GM18909 (cell line): Measurements from ENCODE around the gene GMFB.

Source experiments
- ATAC-seq: cut with Tn5 transposase; IDR thresholded peaks from one replicate; pipeline ENCODE4 v1.9.1; 2021; ENCODE audit warnings: mild to moderate bottlenecking; ENCODE audit not compliant: unreplicated experiment, poor library complexity

GMFB gene

DNA sequence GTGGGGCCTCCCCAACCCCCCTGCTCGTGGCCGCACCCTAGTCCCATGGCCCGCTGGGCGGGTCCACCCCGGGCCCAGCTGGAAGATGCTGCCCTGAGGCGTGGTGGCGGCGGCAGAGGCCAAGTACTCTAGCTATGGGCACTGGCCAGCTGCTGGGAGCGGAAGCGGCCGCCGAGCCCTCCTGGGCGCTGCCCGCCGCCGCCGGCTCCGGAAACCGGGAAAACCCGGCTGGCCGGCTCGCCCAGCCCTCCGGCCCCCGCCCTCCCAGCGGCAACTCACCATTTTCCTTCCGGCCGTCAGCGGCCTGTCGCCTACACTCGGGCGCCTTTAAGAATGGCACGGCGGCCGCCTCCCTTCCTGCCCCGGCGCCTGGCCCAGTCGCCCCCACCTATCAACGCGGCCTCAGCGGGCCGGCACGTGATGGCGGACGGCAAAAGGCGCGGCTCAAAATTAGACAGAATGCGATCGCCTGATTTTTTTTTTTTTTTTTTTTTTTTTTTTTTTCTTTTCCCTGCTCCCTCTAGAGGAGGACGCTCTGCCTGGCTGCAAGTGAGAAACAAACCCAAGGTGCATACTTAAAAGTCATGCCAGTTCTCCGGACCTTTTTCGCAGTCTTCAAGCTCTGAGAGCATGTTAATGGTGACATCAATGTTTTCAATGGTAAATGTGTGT lies at the start of gene GMFB:
Gene GMFB (minus strand): TSS at position 335 of the 672 bp plus-strand sequence. CDS start 53 bp downstream, at position 282.
- ATAC-seq = peak; percentile 89

- no peak for ATAC-seq
These were observed 49.3 kb upstream of the GMFB start for GRCh38 chr14:54538055-54538454.

GRCh38 chr14:54537651-54538050 lies 48.9 kb upstream of the GMFB start:
- no peak for ATAC-seq

- ATAC-seq = no peak
These were observed 46.9 kb upstream of the GMFB start for GRCh38 chr14:54535646-54536045.

DNA sequence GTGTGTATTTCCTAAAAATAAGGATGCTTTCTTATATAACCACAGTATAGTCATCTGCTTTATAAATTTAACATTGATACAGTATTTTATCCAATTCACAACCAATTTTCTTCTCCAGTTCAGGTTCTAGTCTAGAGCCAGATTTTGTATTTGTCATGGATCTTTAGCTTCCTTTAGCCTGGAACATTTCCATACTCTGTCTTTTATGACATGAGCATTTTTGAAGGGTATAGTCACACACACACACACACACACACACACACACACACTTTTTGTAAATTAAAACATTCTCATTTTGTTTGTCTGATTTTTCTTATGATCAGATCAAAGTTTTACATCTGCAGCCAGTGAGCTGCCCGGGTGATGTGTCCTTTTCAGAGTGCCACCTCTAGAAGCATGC lies 46.3 kb upstream of the GMFB start:
- no peak for ATAC-seq

- ATAC-seq = peak; percentile 12
These were observed 44.3 kb upstream of the GMFB start for GRCh38 chr14:54533100-54533499.

DNA sequence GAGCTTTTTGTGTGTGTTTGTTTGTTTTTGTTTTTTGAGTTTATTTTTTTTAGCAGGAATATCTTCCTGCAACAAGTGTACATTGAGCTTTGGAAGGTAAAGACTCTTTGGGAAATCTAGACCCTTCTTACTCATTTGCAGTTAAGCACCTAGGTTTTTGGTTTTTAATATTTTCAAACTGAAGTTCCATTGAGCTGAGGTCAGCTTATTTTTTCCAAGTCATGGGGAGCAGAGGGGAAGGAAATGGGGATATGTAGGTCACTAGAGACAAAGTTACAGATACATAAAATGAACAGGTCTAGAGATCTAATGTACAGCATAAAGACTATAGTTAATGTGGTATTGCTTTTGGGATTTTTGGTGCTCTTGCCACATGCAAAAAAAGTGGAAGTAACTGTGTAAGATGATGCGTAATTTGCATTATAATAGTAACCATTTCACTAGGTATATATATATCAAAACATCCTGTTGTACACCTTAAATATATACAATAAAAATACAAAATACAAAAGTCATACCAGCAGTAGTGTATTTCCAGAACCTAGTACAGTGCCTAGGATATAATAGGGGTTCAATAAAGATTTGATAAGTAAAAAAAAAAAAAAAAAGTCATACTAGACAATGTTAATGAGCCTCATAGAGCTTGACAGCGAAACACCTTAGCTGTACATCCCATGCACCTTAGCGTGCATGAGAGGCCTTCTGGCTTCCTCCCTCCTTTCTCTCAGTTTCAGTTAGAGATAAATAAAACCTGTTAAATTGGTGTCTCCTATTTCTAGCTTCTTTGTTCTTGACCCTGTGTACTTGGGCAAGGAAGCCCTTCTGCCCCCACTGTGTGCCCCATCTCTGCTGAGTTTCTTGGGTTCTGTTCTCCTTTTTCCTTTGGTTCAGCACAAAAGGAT lies 43.6 kb upstream of the GMFB start:
- ATAC-seq = peak; percentile 94

DNA sequence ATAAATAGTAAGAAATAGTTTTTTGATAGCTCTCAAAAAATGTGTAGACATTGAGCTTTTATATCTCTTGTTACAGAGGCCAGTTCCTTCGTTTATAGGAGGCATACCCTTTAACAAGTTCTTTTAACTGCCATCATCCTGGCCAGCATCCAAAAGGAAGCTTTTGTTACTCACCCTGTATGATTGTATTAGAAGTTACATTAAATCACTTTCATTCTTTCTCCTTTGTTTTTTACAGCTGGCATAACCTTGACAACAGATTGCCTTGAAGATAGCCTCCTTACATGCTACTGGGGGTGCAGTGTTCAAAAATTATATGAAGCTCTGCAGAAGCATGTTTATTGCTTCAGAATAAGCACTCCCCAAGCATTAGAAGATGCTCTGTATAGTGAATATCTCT lies 41.0 kb upstream of the GMFB start:
- ATAC-seq = no peak

- ATAC-seq = no peak
These were observed 40.2 kb upstream of the GMFB start for GRCh38 chr14:54528973-54529372.

- ATAC-seq = no peak
These were observed 35.6 kb upstream of the GMFB start for GRCh38 chr14:54524410-54524809.

DNA sequence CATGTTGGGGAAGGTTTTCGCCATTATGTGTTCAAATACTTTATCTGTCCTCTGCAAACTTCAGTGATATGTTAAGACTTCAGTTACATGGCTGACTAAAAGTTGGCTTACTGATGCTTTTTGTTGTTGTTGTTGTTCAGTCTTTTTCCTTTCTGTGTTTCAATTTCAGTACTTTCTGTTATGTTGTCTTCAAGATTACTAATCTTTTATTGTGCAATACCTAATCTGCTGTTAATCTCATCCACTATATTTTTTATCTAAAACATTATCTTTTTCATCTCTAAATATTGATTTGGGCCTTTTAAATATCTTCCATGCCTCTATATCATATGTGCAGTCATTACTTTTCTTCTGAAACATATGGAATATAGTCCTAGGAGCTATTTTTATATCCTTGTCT lies 27.9 kb upstream of the GMFB start:
- no peak for ATAC-seq

DNA sequence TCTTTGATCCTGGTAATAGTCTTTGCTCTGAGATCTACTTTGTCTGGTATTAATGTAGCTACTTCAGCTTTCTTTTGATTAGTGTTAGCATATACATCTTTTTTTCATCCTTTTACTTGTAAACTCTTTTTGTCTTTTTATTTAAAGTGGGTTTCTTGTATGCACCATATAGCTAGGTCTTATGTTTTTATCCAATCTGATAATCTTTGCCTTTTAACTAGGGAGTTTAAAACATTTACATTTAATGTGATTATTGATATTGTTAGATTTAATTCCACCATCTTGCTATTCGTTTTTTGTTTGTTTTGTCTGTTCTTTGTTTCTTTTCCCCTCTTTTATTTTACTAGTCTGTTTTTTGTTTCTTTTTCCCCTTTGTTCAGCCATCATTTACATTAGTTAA lies 26.9 kb upstream of the GMFB start:
- ATAC-seq = no peak

DNA sequence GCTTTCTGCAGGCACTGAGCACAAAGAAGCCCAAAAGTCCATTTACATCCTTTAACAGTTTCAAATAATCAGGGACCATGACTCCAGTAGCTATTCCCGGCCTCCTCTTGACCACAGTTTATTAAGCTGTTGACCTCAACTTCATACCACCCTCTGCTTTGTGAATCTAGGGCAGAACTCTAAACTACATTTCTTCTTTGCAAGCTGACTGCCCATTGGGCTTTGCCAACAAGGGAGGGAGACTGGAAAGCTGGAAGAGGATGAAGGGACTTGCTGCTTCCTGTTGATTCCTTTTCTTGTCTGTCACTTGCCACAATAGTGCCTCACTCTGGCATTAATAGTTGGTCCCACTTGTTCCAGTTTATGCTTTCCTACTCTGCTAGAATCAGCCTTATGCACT lies 23.6 kb upstream of the GMFB start:
- no peak for ATAC-seq

- peak; percentile 98 for ATAC-seq
These were observed 21.0 kb upstream of the GMFB start, which contains the start of gene CGRRF1 for GRCh38 chr14:54509546-54510501. TSS of gene CGRRF1 (plus strand) at chr14:54509906. CDS start at chr14:54509960, 54 bp downstream.

GRCh38 chr14:54503486-54503885 lies 14.7 kb upstream of the GMFB start:
- ATAC-seq = no peak

GRCh38 chr14:54502602-54503001 lies 13.8 kb upstream of the GMFB start:
- no peak for ATAC-seq

DNA sequence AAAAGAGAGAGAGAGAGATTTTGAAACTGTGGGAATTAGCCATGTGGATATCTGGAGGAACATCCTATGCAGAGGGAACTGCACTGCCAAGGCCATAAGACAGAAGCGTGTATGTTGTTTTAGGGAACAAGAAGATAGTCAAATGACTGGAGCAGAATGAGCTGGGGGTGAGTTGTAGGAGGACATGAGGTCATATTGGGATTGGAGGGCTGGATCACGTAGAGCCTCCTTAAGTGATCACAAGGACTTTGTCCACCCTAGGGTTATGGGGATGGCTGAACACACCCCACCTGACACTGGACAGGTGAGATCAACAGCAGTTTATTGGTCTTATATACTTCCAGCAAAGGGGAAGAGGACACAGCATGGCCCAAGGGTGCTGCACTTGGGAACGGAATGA lies 12.7 kb upstream of the GMFB start:
- no peak for ATAC-seq

DNA sequence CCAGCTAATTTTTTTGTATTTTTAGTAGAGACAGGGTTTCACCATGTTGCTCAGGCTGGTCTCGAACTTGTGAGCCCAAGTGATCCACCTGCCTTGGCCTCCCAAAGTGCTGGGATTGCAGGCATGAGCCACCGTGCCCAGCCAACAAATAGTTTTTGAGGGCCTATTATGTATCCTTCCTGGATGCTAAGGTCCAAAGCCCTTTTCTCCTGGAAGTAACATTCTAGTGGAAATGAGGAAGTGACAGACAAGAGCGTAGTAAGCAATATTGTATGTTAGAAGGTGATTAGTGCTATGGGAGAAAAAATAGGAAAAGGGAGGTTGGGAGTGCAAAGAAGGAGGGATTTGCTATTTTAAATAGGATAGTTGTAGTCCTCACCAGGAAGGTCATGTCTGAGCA lies 12.0 kb upstream of the GMFB start:
- no peak for ATAC-seq

GRCh38 chr14:54498579-54498978 lies 9.8 kb upstream of the GMFB start:
- no peak for ATAC-seq

GRCh38 chr14:54498095-54498531 lies 9.3 kb upstream of the GMFB start:
- no peak for ATAC-seq
